ENCODE measurements around the gene ATP7B. TPM values are rescaled to one million over a fixed set of nuclear protein-coding genes. Genes with fewer than 3 reads are reported as not detected.

The ATP7B gene
- total RNA-seq, 2 donors from 2014 or later = 4.3 to 6.5 TPM

- TF ChIP-seq CTCF (IDR thresholded peaks at IDR 0.05) = peak in 1 of 2 donors; percentile 38
- Histone ChIP-seq H3K4me1 (peaks cover 0 to 30% of the 10 kb centered on the region in 2 donors), H3K27ac (peak overlapping the region; percentile 40 to 52), H3K4me3 (no peak overlapping the region), H3K27me3 (no peaks in the 10 kb centered on the region), H3K9me3 (no peaks in the 10 kb centered on the region), H3K36me3 (no peaks in the 10 kb centered on the region)
- peak; percentile 68 for DNase-seq (ENCODE audit: low spot score)
Observed at GRCh38 chr13:51999510-51999911, 11.7 kb downstream of the ATP7B start.

GRCh38 chr13:51998723-51999509, 12.3 kb downstream of the ATP7B start:
- Histone ChIP-seq H3K27me3 (no peaks in the 10 kb centered on the region), H3K4me3 (no peak overlapping the region), H3K4me1 (peaks cover 0 to 30% of the 10 kb centered on the region in 2 donors), H3K27ac (peak overlapping the region in 1 of 2 donors; percentile 52), H3K36me3 (no peaks in the 10 kb centered on the region), H3K9me3 (no peaks in the 10 kb centered on the region)
- TF ChIP-seq CTCF (IDR thresholded peaks at IDR 0.05) = no peak
- DNase-seq (ENCODE audit: low spot score) = no peak

- Histone ChIP-seq H3K9me3 (no peaks in the 10 kb centered on the region), H3K27me3 (no peaks in the 10 kb centered on the region), H3K4me3 (no peak overlapping the region), H3K36me3 (no peaks in the 10 kb centered on the region), H3K4me1 (peaks cover 0 to 30% of the 10 kb centered on the region in 2 donors), H3K27ac (no peak overlapping the region)
- no peak for TF ChIP-seq CTCF (IDR thresholded peaks at IDR 0.05)
- no peak for DNase-seq (ENCODE audit: low spot score)
Observed at GRCh38 chr13:51997641-51998330, 13.5 kb downstream of the ATP7B start.

GRCh38 chr13:51997186-51997585, 14.1 kb downstream of the ATP7B start:
- H3K27ac ChIP-seq = no peak overlapping the region
- H3K9me3 ChIP-seq = no peaks in the 10 kb centered on the region
- H3K4me3 ChIP-seq = no peak overlapping the region
- TF ChIP-seq CTCF (IDR thresholded peaks at IDR 0.05) = no peak
- H3K36me3 ChIP-seq = no peaks in the 10 kb centered on the region
- H3K4me1 ChIP-seq = peaks cover 0 to 30% of the 10 kb centered on the region in 2 donors
- no peaks in the 10 kb centered on the region for H3K27me3 ChIP-seq
- DNase-seq (ENCODE audit: low spot score) = no peak

GRCh38 chr13:51996641-51997040, 14.6 kb downstream of the ATP7B start:
- Histone ChIP-seq H3K36me3 (no peaks in the 10 kb centered on the region), H3K4me3 (no peak overlapping the region), H3K27ac (no peak overlapping the region), H3K27me3 (no peaks in the 10 kb centered on the region), H3K9me3 (no peaks in the 10 kb centered on the region), H3K4me1 (peaks cover 0 to 30% of the 10 kb centered on the region in 2 donors)
- no peak for TF ChIP-seq CTCF (IDR thresholded peaks at IDR 0.05)
- no peak for DNase-seq (ENCODE audit: low spot score)

All from right atrium auricular region (tissue), 2 donors.